Measurements from ENCODE around the gene HDC. TPM values are rescaled to one million over a fixed set of nuclear protein-coding genes. Genes with fewer than 3 reads are reported as not detected.

HDC gene
- total and polyA plus RNA-seq, 9 donors = 0.29 to 1.6 (median 0.62) TPM

DNA sequence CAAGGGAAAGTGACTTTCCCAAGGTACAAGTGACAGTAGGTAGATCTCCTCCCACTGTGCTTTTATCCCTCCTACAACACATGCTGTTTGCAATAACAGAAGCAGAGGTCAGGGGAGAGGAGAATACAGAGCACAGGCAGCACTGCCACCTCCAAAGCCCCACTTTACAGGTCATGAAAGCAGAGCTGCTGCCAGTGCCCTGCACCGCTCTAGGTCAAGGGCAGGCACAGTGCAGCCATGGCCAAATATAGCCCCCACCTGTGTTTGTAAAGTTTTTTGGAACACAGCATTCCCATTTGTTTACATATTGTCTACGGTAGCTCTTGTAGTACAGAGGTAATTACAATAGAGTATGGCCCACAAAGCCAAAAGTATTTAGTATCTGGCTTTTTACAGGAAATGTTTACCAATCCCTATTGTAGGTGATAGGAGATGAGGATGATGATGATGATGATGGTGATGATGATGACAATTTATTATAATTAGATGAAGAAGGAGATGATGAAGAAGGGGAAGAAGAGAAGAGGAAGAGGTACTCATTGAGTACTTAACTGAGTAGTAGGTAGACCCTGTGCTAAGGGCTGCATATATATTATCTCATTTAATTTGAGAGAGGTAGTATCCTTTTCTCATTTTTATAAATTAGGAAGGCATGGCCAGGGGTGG lies 20.4 kb downstream of the HDC start:
- no CpG with 5 or more reads among the region's 2 CpGs for WGBS (ENCODE audit: insufficient coverage)
- DNase-seq = no peak
- H3K9me3 ChIP-seq (replicated peaks; ENCODE audit: control insufficient read depth, low read depth, low read length) = no peaks in the 10 kb centered on the region
- no peaks in the 10 kb centered on the region for H3K4me1 ChIP-seq (ENCODE audit: control insufficient read depth, insufficient read depth, low read length)
- no peaks in the 10 kb centered on the region for H3K36me3 ChIP-seq (ENCODE audit: control insufficient read depth, insufficient read depth, low read length)
- no peak overlapping the region for H3K27ac ChIP-seq (ENCODE audit: low read length)
- H3K4me3 ChIP-seq (ENCODE audit: low read length) = no peak overlapping the region
- no peaks in the 10 kb centered on the region for H3K27me3 ChIP-seq (ENCODE audit: control insufficient read depth, insufficient read depth, low read length)

- DNase-seq = no peak
- Histone ChIP-seq H3K4me3 (ENCODE audit: low read length) (no peak overlapping the region), H3K9me3 (replicated peaks; ENCODE audit: control insufficient read depth, low read depth, low read length) (no peaks in the 10 kb centered on the region), H3K27me3 (ENCODE audit: control insufficient read depth, insufficient read depth, low read length) (no peaks in the 10 kb centered on the region), H3K4me1 (ENCODE audit: control insufficient read depth, insufficient read depth, low read length) (no peaks in the 10 kb centered on the region), H3K27ac (ENCODE audit: low read length) (no peak overlapping the region), H3K36me3 (ENCODE audit: control insufficient read depth, insufficient read depth, low read length) (no peaks in the 10 kb centered on the region)
- 100% methylated on average over 1 of the region's 1 CpG for WGBS (ENCODE audit: insufficient coverage)
These were observed 21.4 kb downstream of the HDC start for GRCh38 chr15:50244153-50244552.

DNA sequence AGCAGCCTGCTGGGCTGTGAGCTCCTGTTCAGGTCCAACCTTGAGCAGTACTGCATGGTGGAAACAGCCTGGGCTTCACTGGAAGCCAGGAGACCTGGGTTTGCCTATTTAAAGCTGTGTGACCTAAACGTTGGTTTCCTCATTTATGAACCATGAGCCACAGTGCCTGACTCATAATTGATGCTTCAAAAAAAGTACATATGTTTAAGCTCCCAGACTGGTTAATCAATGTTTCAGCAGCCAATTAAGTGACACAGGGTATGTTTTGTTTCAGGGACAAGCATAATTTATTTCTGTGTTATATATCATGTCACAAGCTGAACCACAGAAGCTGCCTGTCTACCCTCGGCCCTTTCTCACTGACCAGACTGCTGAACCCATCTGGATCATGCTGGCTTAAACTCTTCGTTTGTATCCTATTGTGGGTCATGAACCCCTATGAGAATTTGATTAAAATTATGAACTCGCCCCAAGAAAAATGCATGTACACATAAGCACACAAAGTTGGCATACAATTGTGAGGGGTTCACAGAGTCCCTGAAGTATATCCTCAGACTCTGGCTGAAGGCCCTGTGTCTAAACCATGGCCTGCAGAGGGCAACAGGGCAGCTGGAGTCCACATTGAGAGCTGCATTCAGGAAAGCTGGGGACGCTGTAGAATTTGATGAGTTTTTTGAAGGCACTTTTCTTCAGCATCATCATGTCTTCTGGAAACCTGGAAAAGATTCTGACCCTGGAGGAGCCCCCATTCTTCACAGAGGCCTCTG lies 23.7 kb downstream of the HDC start:
- Histone ChIP-seq H3K4me1 (ENCODE audit: control insufficient read depth, insufficient read depth, low read length) (no peaks in the 10 kb centered on the region), H3K27me3 (ENCODE audit: control insufficient read depth, insufficient read depth, low read length) (no peaks in the 10 kb centered on the region), H3K27ac (ENCODE audit: low read length) (no peak overlapping the region), H3K9me3 (replicated peaks; ENCODE audit: control insufficient read depth, low read depth, low read length) (no peaks in the 10 kb centered on the region), H3K36me3 (ENCODE audit: control insufficient read depth, insufficient read depth, low read length) (no peaks in the 10 kb centered on the region), H3K4me3 (ENCODE audit: low read length) (no peak overlapping the region)
- 20% methylated on average over 1 of the region's 5 CpGs for WGBS (ENCODE audit: insufficient coverage)
- no peak for DNase-seq

DNA sequence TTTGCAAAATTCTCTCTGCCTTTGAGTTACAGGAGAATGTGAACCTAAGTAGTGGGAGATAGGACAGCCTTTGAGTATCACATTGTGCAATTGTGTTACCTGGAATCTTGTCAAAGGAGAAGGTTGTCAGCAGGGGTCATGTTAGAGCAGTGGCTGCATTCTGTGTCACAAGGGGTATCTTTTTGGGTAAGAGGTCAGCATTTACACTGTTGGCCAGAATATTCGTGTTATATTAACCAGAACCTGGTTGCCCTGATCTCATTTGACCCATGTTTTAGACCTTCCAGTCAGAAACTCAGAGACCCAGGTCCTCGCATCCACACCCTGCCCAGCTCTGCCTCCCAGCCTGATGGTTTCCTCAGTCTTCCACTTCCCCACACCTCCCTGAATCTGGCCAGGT lies 27.3 kb downstream of the HDC start:
- no peaks in the 10 kb centered on the region for H3K36me3 ChIP-seq (ENCODE audit: control insufficient read depth, insufficient read depth, low read length)
- WGBS (ENCODE audit: insufficient coverage) = 94% methylated on average over 2 of the region's 2 CpGs
- H3K4me3 ChIP-seq (ENCODE audit: low read length) = no peak overlapping the region
- H3K27me3 ChIP-seq (ENCODE audit: control insufficient read depth, insufficient read depth, low read length) = no peaks in the 10 kb centered on the region
- H3K27ac ChIP-seq (ENCODE audit: low read length) = no peak overlapping the region
- no peaks in the 10 kb centered on the region for H3K4me1 ChIP-seq (ENCODE audit: control insufficient read depth, insufficient read depth, low read length)
- no peak for DNase-seq
- H3K9me3 ChIP-seq (replicated peaks; ENCODE audit: control insufficient read depth, low read depth, low read length) = no peaks in the 10 kb centered on the region

GRCh38 chr15:50236433-50236832 lies 29.1 kb downstream of the HDC start:
- Histone ChIP-seq H3K4me1 (ENCODE audit: control insufficient read depth, insufficient read depth, low read length) (no peaks in the 10 kb centered on the region), H3K36me3 (ENCODE audit: control insufficient read depth, insufficient read depth, low read length) (no peaks in the 10 kb centered on the region), H3K27me3 (ENCODE audit: control insufficient read depth, insufficient read depth, low read length) (no peaks in the 10 kb centered on the region), H3K4me3 (ENCODE audit: low read length) (no peak overlapping the region), H3K9me3 (replicated peaks; ENCODE audit: control insufficient read depth, low read depth, low read length) (no peaks in the 10 kb centered on the region), H3K27ac (ENCODE audit: low read length) (no peak overlapping the region)
- no peak for DNase-seq
- WGBS (ENCODE audit: insufficient coverage) = 95% methylated on average over 5 of the region's 9 CpGs

- Histone ChIP-seq H3K4me3 (ENCODE audit: low read length) (no peak overlapping the region), H3K36me3 (ENCODE audit: control insufficient read depth, insufficient read depth, low read length) (no peaks in the 10 kb centered on the region), H3K9me3 (replicated peaks; ENCODE audit: control insufficient read depth, low read depth, low read length) (no peaks in the 10 kb centered on the region), H3K27me3 (ENCODE audit: control insufficient read depth, insufficient read depth, low read length) (no peaks in the 10 kb centered on the region), H3K4me1 (ENCODE audit: control insufficient read depth, insufficient read depth, low read length) (no peaks in the 10 kb centered on the region), H3K27ac (ENCODE audit: low read length) (no peak overlapping the region)
- 75% methylated on average over 1 of the region's 1 CpG for WGBS (ENCODE audit: insufficient coverage)
- DNase-seq = no peak
These were observed 29.7 kb downstream of the HDC start for GRCh38 chr15:50235794-50236193.

GRCh38 chr15:50234764-50235163 lies 30.8 kb downstream of the HDC start:
- no peaks in the 10 kb centered on the region for H3K27me3 ChIP-seq (ENCODE audit: control insufficient read depth, insufficient read depth, low read length)
- no CpG with 5 or more reads among the region's 2 CpGs for WGBS (ENCODE audit: insufficient coverage)
- no peaks in the 10 kb centered on the region for H3K36me3 ChIP-seq (ENCODE audit: control insufficient read depth, insufficient read depth, low read length)
- H3K27ac ChIP-seq (ENCODE audit: low read length) = no peak overlapping the region
- no peak overlapping the region for H3K4me3 ChIP-seq (ENCODE audit: low read length)
- DNase-seq = no peak
- no peaks in the 10 kb centered on the region for H3K9me3 ChIP-seq (replicated peaks; ENCODE audit: control insufficient read depth, low read depth, low read length)
- no peaks in the 10 kb centered on the region for H3K4me1 ChIP-seq (ENCODE audit: control insufficient read depth, insufficient read depth, low read length)

GRCh38 chr15:50233192-50233736 lies 32.3 kb downstream of the HDC start:
- DNase-seq = no peak
- Histone ChIP-seq H3K27me3 (ENCODE audit: control insufficient read depth, insufficient read depth, low read length) (no peaks in the 10 kb centered on the region), H3K4me1 (ENCODE audit: control insufficient read depth, insufficient read depth, low read length) (no peaks in the 10 kb centered on the region), H3K9me3 (replicated peaks; ENCODE audit: control insufficient read depth, low read depth, low read length) (no peaks in the 10 kb centered on the region), H3K27ac (ENCODE audit: low read length) (no peak overlapping the region), H3K4me3 (ENCODE audit: low read length) (no peak overlapping the region), H3K36me3 (ENCODE audit: control insufficient read depth, insufficient read depth, low read length) (no peaks in the 10 kb centered on the region)

DNA sequence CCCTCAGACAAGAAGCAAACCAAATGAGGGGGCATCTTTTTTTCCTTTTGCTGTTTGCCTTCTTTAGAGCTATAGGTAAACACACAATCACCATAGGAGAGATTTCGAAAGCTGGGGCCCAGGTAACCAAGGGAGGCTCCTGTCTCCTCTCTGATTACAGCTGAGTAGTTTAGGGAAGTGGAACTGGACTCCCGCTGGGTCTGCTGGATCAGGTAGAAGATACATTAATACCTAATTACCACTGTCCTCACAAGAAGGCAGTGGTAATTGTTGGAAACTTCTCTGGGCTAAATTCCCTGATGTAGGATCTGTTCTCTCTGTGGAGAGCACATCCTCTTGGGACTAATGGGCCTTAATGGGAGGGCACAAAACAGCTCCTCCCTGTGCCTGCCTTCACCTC lies 32.7 kb downstream of the HDC start:
- WGBS (ENCODE audit: insufficient coverage) = no CpG with 5 or more reads among the region's 2 CpGs
- no peak for DNase-seq
- no peaks in the 10 kb centered on the region for H3K27me3 ChIP-seq (ENCODE audit: control insufficient read depth, insufficient read depth, low read length)
- H3K27ac ChIP-seq (ENCODE audit: low read length) = no peak overlapping the region
- H3K4me3 ChIP-seq (ENCODE audit: low read length) = no peak overlapping the region
- no peaks in the 10 kb centered on the region for H3K36me3 ChIP-seq (ENCODE audit: control insufficient read depth, insufficient read depth, low read length)
- H3K4me1 ChIP-seq (ENCODE audit: control insufficient read depth, insufficient read depth, low read length) = no peaks in the 10 kb centered on the region
- H3K9me3 ChIP-seq (replicated peaks; ENCODE audit: control insufficient read depth, low read depth, low read length) = no peaks in the 10 kb centered on the region

DNA sequence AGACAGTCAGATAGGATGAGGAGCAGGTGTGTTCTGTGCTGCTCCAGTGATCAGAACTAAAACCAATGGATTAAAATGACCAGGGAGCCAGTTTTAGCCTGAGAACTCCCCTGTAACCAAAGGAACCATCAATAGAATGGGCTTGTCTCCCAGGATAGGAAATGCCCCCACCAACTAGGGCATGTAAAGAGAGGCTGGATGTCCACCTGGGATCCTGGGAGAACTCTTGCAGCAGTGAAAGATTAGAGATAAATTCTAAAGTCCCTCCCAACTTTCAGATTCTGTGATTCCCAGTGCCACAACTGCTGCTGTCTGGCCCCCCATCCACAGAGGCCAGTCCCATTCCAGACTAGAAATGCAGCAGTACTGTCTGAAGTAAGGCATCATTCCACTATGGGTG lies 33.8 kb downstream of the HDC start:
- Histone ChIP-seq H3K27ac (ENCODE audit: low read length) (no peak overlapping the region), H3K4me1 (ENCODE audit: control insufficient read depth, insufficient read depth, low read length) (no peaks in the 10 kb centered on the region), H3K9me3 (replicated peaks; ENCODE audit: control insufficient read depth, low read depth, low read length) (no peaks in the 10 kb centered on the region), H3K4me3 (ENCODE audit: low read length) (no peak overlapping the region), H3K27me3 (ENCODE audit: control insufficient read depth, insufficient read depth, low read length) (no peaks in the 10 kb centered on the region), H3K36me3 (ENCODE audit: control insufficient read depth, insufficient read depth, low read length) (no peaks in the 10 kb centered on the region)
- no peak for DNase-seq
